HPDE6-E6E7 (cell line): Measurements from ENCODE around the gene SOX21.

ENCODE experiments used
- DNase-seq: peaks from one replicate; pipeline ENCODE4 v3.0.0; 2011; ENCODE audit warnings: missing footprints; ENCODE audit errors: extremely low spot score

The SOX21 gene

DNA sequence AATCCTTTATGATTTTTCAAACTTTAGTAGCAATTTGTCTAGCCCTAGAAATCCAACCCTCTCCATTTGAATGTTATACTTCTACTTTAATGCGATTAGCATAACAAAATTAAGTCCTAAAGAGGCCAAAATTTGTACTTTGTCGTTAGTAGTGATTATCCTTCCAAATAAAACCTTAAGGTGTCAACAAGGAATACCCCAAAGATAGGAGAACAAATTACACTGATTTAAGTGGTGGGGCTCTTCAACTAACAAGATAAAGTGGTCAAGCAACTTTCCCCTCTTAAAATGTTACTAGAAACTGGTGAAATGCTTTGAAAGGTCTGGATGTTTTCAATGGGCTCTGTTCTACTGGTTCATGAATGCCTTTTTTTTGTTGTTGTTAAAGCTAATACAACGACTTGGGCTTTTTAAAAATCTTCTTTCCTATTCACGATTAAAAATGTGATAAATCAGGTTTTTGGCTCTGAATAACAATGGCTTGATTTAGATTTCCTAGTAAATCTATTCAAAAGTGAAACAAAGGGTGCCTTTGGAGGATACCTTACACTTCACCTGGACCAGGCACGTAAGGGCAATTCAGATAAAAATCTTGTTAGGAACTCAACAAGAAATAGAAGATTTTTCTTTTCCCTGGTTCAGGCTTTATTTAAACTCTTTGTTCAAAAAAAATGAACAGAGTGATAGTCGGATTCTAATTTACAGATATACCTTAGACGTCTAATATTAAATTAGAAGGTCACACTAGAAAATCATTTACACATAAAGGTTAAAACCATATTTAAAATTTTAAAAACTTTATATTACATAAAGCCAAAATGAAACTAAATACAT, 3.1 kb downstream of the SOX21 start:
- DNase-seq = no peak

DNA sequence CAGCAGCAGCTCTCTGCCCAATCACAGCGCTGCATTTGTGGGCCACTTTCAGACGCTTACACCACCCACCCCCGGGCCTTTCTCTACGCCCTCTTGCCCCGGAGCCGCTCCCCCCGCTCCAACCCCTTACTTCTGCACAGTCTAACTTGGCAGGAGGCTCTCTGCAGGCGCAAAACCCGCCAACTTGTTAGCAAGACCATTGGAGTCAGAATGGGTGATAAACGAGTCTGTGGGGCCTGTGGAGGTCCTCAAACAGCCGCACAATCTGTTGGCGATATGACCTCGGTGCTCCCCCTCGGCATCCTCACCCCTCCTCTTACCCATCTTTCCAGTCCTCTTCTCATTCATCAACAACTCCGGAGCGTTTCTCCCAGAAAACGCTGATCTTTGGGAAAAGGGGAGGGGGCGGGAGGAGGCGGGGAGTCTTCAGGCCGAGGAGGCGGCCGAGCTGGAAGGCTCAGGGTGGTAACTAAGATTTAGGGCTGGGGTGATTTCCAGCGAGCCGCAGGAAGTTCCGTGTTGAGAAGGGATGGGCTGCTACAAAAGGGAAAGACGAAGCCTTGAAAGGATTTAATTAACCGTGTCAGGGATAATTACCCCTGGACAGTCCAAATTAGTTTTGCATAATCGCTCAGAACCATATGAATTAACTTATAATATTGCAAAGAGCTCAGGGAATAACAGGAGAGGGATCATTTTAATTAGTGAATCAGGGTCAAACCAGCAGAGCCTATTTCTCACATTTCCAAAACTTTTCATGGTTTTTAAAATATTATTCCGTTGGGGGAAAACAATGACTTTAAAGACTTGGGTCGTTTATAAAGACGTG, 4.1 kb downstream of the SOX21 start:
- no peak for DNase-seq

GRCh38 chr13:94707400-94708021, 4.8 kb downstream of the SOX21 start:
- DNase-seq = no peak

DNA sequence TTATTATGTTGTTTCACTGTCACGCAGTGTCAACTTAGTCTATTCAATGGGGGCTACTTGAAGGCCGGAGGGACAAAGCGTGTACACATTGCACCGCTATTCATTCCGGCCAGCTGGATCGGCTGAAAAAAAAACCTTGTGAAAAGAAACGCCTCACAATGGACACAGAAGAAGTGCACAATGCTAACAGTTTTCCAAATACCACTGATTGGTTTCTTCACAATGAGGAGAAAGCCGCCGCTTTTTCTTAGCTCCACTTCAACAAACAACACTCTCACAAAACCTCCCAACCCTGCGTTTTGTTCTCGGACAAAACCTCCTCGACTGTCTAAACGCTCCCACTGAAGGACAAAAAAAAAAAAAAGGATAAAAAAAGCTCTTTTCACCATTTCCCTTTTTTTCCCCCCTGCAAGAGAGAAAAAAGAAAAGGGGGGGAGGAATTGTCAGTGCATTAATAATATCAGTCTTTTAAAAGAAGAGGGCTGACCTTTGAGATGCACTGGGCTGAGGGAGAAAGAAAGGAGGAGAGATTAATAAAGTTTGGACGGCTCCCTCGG, 5.4 kb downstream of the SOX21 start:
- no peak for DNase-seq

GRCh38 chr13:94706101-94706842, 6.1 kb downstream of the SOX21 start:
- no peak for DNase-seq

- no peak for DNase-seq
Observed at GRCh38 chr13:94705081-94706030, 7.0 kb downstream of the SOX21 start.

GRCh38 chr13:94704377-94705080, 7.8 kb downstream of the SOX21 start:
- DNase-seq = no peak

DNA sequence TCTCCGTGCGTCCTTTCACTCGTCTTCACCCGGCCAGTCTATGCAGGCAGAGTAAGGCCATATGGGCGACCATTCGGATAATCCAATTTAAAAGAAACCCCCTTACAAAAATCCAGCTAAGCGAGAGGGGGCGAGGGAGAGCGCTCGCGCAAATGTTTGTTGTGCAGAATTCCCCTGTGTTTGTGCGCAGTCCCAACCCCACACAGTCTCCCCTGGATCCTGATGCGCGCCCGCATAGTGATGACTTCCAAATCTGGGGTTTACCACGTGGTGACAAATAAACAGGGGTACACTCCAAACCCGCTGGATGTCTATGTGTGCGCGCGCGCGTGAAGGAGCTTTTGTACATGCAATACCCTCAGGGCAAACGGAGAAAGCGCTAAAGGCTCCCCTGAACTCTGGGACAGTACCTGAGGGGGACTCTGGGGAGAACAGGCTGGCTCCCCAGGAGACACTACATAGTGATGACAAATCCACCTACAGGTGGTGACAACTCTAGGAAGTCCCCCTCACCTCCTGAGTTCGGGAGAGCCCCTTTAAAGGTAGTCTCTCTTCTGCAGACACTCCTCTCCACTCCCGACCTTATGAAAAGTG, 8.5 kb downstream of the SOX21 start:
- no peak for DNase-seq

DNA sequence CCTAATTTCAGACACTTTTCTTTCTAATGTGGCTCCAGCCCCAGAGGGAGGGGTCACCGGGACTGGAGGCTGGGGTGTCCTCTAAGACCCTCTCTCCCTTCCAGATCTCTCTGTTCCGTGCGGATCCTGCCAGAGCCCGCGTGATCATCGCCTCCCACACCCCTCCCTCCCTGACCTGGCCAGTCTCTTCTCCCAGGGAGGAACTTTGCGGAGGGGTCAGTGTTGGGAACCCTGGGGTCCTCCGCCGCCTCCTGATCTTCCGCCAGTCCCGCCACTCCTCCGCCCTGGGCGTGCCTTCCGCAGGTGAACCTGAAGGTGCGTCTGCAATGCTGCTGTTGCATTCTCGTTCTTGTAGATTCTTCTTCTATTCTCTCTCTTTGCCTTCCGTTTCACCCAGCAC, 9.1 kb downstream of the SOX21 start:
- DNase-seq = no peak

DNA sequence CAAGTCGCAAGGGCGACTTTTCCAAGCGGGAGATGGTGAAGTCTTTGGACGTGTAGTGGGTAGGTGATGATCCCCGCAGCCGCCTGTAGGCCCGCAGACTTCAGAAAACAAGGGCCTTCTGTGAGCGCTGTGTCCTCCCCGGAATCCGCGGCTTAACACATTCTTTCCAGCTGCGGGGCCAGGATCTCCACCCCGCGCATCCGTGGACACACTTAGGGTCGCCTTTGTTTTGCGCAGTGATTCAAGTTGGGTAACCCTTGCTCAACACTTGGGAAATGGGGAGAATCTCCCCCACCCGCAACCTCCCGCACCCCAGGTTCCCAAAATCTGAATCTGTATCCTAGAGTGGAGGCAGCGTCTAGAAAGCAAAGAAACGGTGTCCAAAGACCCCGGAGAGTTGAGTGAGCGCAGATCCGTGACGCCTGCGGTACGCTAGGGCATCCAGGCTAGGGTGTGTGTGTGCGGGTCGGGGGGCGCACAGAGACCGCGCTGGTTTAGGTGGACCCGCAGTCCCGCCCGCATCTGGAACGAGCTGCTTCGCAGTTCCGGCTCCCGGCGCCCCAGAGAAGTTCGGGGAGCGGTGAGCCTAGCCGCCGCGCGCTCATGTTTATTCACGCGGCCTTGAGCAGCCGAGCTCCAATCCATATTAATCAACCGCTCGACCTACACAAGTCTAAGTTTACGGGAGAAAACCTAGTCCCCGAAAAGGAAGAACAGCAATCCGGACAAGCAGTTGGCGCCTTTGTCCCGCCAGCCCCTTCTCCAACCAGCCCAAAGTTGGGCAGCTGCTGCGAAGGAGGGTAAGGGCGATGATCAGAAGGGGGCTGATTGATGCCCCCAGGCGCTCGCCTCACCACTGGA, 9.9 kb downstream of the SOX21 start:
- no peak for DNase-seq

GRCh38 chr13:94701313-94702180, 10.8 kb downstream of the SOX21 start:
- DNase-seq = no peak

GRCh38 chr13:94700536-94700935, 11.8 kb downstream of the SOX21 start:
- DNase-seq = no peak

GRCh38 chr13:94700051-94700535, 12.3 kb downstream of the SOX21 start:
- no peak for DNase-seq

- DNase-seq = no peak
Observed at GRCh38 chr13:94696171-94696570, 16.2 kb downstream of the SOX21 start.

DNA sequence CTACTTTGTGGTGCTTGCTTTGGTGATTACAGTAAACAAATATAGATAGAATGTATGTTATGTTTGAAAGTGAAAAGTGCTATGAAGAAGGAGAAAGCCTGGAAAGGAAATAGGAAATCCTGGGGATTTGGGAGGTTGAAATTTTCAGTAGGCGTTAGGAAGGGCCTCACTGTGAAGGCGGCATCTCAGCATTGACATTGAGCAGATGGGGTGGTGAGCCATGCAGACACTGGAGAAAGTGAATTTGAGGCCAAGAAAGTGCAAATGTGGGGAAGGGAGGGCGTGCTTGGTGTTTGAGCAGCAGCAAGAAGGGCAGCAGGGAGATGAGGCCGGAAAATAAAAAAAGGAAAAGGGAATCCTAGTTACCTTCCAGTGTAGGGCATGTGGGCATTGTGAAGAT, 20.3 kb downstream of the SOX21 start:
- DNase-seq = no peak

GRCh38 chr13:94683409-94683808, 28.9 kb downstream of the SOX21 start:
- no peak for DNase-seq

DNA sequence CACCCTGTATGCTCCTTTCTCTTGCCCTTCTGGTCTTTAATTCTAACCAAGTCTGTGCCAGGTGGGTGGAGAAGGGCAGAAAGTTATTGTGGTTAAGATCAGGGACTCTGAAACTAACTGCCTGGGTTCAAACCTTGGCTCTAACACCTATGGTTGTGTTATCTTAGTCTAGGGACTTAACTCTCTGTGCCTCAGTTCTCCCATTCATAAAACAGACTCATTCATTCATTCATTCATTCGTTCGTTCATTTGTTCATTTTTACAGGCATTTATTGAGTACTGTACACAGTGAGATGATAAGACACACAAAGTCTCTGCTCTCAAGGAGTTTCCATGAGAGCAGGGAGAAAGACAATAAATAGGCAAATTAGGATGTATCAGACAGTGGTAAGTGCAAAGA, 30.1 kb downstream of the SOX21 start:
- no peak for DNase-seq
